Panc1 (cell line): ENCODE measurements around the gene ANKRD40.

Experiments
- CTCF ChIP-seq: fragments of 450-650 bp; IDR thresholded peaks from 2 replicates; pipeline ENCODE4 v1.5.1; 2017; ENCODE audit warnings: mild to moderate bottlenecking
- POLR2AphosphoS5 ChIP-seq: IDR thresholded peaks from 2 replicates; pipeline ENCODE4 v1.6.1; 2012; ENCODE audit warnings: mild to moderate bottlenecking, low read depth, low read length, moderate library complexity
- REST ChIP-seq, 2 experiments: IDR thresholded peaks; 2 replicates each; pipeline ENCODE4 v1.6.1; 2011 to 2012; ENCODE audit warnings: low read depth in 2 of 2, control low read depth in 1 of 2, low read length in 1 of 2, mild to moderate bottlenecking in 1 of 2, moderate library complexity in 1 of 2; ENCODE audit not compliant: insufficient read depth in 1 of 2

DNA sequence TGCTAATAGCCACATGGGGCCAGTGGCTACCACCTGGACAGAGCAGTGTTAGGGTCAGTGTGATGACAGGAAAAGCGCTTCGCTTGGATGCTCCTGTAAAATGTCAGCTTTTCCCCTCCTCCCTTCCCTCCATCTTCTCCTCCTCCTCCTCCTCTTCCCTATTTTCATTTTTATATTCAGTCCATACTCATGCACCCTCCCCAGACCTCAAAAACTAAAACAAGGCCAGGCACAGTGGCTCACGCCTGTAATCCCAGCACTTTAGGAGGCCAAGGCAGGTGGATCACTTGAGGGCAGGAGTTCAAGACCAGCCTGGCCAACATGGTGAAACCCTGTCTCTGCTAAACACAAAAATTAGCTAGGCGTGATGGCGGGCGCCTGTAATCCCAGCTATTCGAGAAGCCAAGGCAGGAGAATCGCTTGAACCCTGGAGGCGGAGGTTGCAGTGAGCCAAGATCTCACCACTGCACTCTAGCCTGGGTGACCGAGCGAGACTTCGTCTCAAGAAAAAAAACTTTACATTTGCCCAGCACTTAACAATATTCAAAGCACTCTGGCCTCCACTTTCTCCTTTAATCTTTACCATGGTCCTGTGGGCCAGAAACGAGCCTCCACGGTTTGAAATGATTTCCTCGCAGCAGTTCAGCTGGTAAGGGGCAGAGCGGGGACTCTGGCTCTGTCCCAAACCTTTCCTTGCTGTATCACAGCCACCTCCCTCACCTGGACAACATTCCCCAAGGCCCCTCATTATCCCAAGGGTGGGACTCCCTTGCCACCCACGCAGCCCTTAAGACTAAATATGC is 21.8 kb downstream of the ANKRD40 start:
- no peak for TF ChIP-seq CTCF
- TF ChIP-seq POLR2AphosphoS5: no peak
- no peak for TF ChIP-seq REST (IDR thresholded peaks at IDR 0.05; ENCODE audit: insufficient read depth in 1 of 2, low read depth in 2 of 2, low read length in 1 of 2)
